ENCODE results near the gene AATK.

The AATK gene

DNA sequence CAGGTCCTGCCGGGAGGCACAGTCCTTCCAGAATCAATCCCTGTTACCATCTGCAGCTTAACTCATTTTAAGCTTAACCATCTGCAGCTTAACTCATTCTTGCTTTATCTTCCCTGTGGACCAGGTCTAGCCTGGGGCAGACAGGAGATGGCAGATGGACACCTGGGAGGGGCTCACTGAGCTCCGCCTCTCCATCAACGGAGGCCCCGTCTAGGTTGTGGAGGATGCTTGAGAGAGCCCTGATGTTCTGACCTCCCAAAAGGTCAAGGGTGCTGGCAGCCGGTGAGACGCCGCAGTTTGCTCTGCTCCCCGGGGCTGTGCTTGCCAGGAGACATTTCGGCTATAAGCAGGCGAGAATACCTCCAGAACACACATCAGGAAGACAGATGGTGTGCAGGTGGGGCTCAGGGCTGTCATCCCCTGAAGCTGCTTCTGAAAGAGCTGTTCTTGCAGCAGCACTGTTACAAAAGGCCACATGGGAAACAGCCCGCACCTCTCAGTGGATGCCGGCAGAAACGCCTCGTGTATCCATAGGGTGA, 89.8 kb downstream of the AATK start:
- in situ Hi-C loops (cut with MboI; ENCODE audit: low sequenced_read_pairs): no loop called here

GRCh38 chr17:81075307-81075706, 90.7 kb downstream of the AATK start:
- in situ Hi-C loops (cut with MboI; ENCODE audit: low sequenced_read_pairs): no loop called here

DNA sequence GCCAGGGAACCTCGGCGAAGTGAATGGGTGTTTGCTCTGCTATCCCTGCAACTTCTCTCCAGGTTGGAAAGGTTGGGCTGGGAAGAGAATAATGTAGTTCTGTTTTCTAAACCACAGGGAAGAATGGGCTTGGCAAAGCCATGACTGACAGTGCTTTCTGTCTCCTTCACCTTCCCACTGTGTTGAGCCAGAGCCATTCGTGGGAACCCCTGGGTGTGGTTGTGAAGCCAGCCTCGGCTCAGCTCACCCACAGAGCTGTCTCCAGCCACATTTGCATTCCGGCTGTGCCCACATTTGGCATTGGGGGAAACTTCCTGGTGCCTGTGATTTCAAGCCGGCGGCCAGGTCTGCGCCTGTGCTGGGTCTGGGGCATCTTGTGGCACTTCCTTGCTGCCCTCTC, 91.1 kb downstream of the AATK start:
- in situ Hi-C loops (cut with MboI; ENCODE audit: low sequenced_read_pairs): no loop called here

DNA sequence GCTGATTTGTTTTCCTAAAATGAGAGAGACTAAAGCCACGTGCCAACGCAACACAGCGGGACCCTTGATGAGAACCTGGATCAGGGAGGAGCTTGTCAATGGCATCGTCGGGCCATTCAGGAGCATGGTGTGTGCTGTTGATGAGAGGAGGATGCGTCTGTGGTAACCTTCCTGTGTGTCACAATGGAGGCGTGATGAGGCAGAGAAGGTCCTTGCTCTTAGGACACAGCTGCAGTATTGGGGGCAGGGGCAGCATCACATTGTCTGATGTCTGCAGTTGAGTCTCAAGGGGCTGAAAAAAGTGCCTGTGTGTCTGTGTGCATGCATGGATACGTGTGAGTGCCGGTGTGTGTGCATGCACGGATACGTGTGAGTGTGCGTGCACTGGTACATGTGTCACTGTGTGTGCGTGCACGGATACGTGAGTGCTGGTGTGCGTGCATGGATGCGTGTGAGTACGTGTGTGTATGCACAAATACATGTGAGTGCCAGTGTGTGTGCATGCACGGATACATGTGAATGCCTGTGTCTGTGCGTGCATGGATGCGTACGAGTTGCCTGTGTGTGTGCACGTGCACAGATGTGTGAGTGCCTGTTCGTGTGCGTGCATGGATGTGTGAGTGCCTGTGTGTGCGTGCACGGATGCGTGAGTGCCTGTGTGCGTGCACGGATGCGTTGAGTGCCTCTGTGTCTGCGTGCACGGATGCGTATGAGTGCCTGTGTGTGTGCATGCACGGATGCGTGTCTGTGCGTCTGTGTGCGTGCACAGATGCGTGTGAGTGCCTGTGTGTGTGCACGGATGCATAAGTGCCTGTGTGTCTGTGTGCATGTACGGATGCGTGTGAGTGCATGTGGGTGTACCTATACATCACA, 91.8 kb downstream of the AATK start:
- in situ Hi-C loops (cut with MboI; ENCODE audit: low sequenced_read_pairs): no loop called here

- in situ Hi-C loops (cut with MboI; ENCODE audit: low sequenced_read_pairs): no loop called here
Observed at GRCh38 chr17:81071761-81072741, 94.0 kb downstream of the AATK start.

GRCh38 chr17:81070541-81071246, 95.3 kb downstream of the AATK start:
- in situ Hi-C loops (cut with MboI; ENCODE audit: low sequenced_read_pairs): no loop called here

- in situ Hi-C loops (cut with MboI; ENCODE audit: low sequenced_read_pairs): no loop called here
Observed at GRCh38 chr17:81069135-81069645, 96.8 kb downstream of the AATK start.

DNA sequence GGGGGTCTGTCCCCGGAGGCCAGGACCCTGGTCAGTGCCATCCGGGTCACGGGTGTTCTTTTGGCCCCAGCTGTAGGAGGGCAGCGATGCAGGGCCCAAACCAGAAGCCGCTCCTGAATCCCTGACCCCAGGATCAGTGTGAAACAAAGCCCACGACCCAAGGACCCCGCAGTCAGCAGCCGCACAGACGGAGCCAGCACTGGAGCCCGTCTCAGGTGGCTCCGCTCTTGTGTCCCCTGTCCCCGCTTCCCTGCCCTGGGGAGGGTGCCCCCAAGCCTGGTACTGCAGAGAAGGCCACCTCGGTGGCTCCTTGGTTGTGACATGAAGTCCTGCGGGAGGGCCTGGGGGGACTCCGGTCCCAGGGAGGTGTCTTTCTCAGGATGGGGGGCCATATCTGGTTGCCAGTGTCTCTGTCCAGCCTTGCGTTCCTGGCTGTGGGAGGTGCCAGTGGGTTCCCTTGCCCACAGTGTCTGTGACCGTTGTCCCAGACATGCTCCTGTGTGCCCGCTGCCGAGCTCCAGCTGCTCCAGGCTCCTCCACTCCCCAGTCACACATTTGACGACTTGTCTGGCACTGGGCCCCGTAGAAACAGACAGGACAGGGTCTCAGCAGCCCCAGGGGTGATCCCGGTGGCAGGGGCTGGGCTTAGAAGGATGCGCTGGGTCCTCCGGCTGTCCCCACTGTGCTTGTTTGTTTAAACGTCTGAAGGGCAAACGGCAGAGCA, 97.4 kb downstream of the AATK start:
- in situ Hi-C loops (cut with MboI; ENCODE audit: low sequenced_read_pairs): no loop called here

GRCh38 chr17:81067391-81067811, 98.6 kb downstream of the AATK start:
- in situ Hi-C loops (cut with MboI; ENCODE audit: low sequenced_read_pairs): no loop called here

Data from HL-60/S4 treated with retinoic acid at 250 ng/mL for 4 days and 3 days (cell line).